OCI-LY1 (cell line): ENCODE measurements around the gene HAPLN2.

Experiments used
- H2AFZ ChIP-seq: fragments of 200-600 bp; sonication (generic), shearing (Covaris generic); 2 replicates; pipeline ENCODE4 v1.6.0; 2014; ENCODE audit warnings: antibody characterized with exemption, mild to moderate bottlenecking, low read length
- H3F3A ChIP-seq: fragments of 200-600 bp; sonication (generic), shearing (Covaris generic); 2 replicates; pipeline ENCODE4 v1.6.0; 2014; ENCODE audit warnings: mild to moderate bottlenecking, antibody characterized with exemption, low read length, moderate library complexity; ENCODE audit not compliant: insufficient read depth
- H3K27ac ChIP-seq: fragments of 200-600 bp; sonication (generic); 2 replicates; pipeline ENCODE4 v1.5.1; 2014; ENCODE audit warnings: low read length, mixed run types, mild to moderate bottlenecking, low read depth; ENCODE audit not compliant: poor library complexity, severe bottlenecking
- H3K27me3 ChIP-seq: fragments of 200-600 bp; sonication (generic); 2 replicates; pipeline ENCODE4 v1.6.0; 2014; ENCODE audit warnings: antibody characterized with exemption, mild to moderate bottlenecking, low read length, moderate library complexity; ENCODE audit not compliant: insufficient read depth
- H3K36me3 ChIP-seq: fragments of 200-600 bp; sonication (generic); 2 replicates; pipeline ENCODE4 v1.6.1; 2014; ENCODE audit warnings: mild to moderate bottlenecking, antibody characterized with exemption, low read length, moderate library complexity, mixed read lengths; ENCODE audit not compliant: insufficient read depth
- H3K4me1 ChIP-seq: fragments of 200-600 bp; sonication (generic); 2 replicates; pipeline ENCODE4 v1.5.1; 2014; ENCODE audit warnings: mild to moderate bottlenecking, low read length, moderate library complexity; ENCODE audit not compliant: insufficient read depth, severe bottlenecking
- H3K4me2 ChIP-seq: fragments of 200-600 bp; sonication (generic), shearing (Covaris generic); 2 replicates; pipeline ENCODE4 v1.6.1; 2014; ENCODE audit warnings: low read length
- H3K4me3 ChIP-seq: fragments of 200-600 bp; sonication (generic); 2 replicates; pipeline ENCODE4 v1.5.1; 2014; ENCODE audit warnings: low read length, low read depth, mild to moderate bottlenecking, mixed read lengths; ENCODE audit not compliant: poor library complexity, severe bottlenecking
- H3K79me2 ChIP-seq: fragments of 200-600 bp; shearing (Covaris generic); 2 replicates; pipeline ENCODE4 v1.6.1; 2016; ENCODE audit warnings: mixed run types, low read length, mixed read lengths; ENCODE audit not compliant: insufficient read depth
- H3K9ac ChIP-seq: fragments of 200-600 bp; sonication (generic), shearing (Covaris generic); 2 replicates; pipeline ENCODE4 v1.6.1; 2014; ENCODE audit warnings: mild to moderate bottlenecking, low read length, mixed read lengths
- H3K9me2 ChIP-seq: fragments of 200-600 bp; sonication (generic), shearing (Covaris generic); 2 replicates; pipeline ENCODE4 v1.6.1; 2014; ENCODE audit warnings: low read depth, mild to moderate bottlenecking, low read length, mixed read lengths
- H3K9me3 ChIP-seq: fragments of 200-600 bp; shearing (Covaris generic); 2 replicates; pipeline ENCODE4 v1.6.1; 2014; ENCODE audit warnings: low read length, mixed read lengths
- H4K20me1 ChIP-seq: fragments of 200-600 bp; sonication (generic), shearing (Covaris generic); 2 replicates; pipeline ENCODE4 v1.6.0; 2016; ENCODE audit warnings: mild to moderate bottlenecking, low read length; ENCODE audit not compliant: insufficient read depth
- EZH2 ChIP-seq: fragments of 200-600 bp; sonication (generic), shearing (Covaris generic); IDR thresholded peaks from 2 replicates; pipeline ENCODE4 v1.8.0; 2017; ENCODE audit warnings: borderline replicate concordance, mixed run types, mild to moderate bottlenecking, antibody characterized with exemption, low read length, moderate library complexity, mixed read lengths
- TF ChIP-seq, protein P1 (sequence below): fragments of 200-600 bp; sonication (generic), shearing (Covaris generic); IDR thresholded peaks from 2 replicates; pipeline ENCODE4 v1.5.1; 2017; ENCODE audit warnings: mild to moderate bottlenecking, antibody characterized with exemption, low read length, moderate library complexity, mixed read lengths

HAPLN2 gene

DNA sequence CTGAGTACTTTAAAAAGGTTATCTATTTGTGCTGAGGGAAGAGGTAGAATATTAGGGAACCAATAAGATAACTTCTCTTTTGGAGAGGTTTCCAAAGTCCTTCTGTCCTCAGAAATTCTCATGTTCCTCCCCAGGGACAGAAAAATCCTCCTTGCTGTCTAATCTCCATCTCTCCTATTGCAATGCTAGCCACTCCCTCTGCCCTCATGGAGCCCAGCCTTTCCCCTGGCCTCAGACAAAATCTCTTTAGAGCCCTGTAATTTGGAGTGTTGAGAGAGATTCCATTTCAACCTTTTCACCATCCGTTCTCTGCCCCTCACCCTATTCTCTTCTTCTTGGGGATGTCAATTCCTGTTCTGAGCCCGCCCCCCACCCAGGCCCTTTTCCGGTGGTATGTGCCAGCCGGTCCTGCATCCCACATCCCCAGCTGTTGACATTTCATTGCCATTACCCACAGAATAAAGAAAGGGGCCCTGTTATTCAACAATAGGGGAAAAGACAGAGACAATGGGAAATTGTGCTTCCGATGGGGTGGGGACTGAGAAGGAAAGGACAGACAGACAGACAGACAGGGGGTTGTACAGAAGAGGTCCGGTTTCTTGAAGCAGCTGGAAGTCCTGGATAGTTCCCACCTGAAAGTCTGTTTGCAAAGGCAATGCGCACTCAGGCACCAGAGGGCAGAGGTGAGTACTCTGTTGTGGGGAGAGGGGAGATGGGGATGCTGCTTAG lies at the start of gene HAPLN2:
HAPLN2 (plus strand) TSS at position 563 of the 729 bp plus-strand sequence. CDS start 4,076 bp downstream, outside the sequence.
- Histone ChIP-seq H3K36me3 (no peaks in the 10 kb centered on the region), H2AFZ (no peak within 1 kb of the TSS), H3K4me1 (no peaks in the 10 kb centered on the region), H3K27me3 (no peaks in the 10 kb centered on the region; the same call in none of the 2 replicates), H3K27ac (no peak within 1 kb of the TSS), H3F3A (no peaks in the 10 kb centered on the region), H4K20me1 (no peaks in the 10 kb centered on the region), H3K4me3 (no peak within 1 kb of the TSS), H3K79me2 (no peaks in the 10 kb centered on the region), H3K9me3 (no peaks in the 10 kb centered on the region), H3K9ac (no peak within 1 kb of the TSS), H3K9me2 (no peaks in the 10 kb centered on the region), H3K4me2 (no peak within 1 kb of the TSS)
- no peak for TF ChIP-seq EZH2
- TF ChIP-seq, protein P1, sequence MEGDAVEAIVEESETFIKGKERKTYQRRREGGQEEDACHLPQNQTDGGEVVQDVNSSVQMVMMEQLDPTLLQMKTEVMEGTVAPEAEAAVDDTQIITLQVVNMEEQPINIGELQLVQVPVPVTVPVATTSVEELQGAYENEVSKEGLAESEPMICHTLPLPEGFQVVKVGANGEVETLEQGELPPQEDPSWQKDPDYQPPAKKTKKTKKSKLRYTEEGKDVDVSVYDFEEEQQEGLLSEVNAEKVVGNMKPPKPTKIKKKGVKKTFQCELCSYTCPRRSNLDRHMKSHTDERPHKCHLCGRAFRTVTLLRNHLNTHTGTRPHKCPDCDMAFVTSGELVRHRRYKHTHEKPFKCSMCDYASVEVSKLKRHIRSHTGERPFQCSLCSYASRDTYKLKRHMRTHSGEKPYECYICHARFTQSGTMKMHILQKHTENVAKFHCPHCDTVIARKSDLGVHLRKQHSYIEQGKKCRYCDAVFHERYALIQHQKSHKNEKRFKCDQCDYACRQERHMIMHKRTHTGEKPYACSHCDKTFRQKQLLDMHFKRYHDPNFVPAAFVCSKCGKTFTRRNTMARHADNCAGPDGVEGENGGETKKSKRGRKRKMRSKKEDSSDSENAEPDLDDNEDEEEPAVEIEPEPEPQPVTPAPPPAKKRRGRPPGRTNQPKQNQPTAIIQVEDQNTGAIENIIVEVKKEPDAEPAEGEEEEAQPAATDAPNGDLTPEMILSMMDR, result peak; percentile 55; the same call in 1 of the 2 replicates

DNA sequence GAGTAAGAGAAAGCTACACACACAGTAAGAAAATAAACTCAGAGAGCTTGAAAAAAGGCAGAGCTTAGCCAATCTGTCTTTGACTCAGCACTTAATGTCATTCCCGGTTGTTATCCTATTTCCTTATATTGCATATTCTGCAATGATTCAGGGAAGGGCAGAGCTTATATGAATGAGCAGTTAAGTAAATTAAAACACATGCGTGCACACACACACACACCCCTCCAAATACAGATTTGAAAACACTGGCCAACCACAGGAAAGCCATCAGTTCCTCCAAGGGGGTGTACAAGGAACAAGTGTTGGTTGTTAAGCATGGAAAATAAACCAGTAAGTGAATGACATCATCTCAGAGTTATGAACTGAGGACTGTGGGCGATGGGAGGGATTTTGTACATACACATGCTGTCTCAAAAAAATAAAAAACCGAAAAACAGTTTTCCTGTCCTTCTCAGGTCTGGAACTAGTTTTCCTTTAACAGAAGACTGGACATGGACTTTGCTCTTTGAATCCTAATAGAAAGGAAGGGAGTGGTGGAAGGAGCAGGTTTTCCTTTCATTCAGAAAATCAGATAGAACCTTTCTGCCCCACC lies 47.9 kb upstream of the HAPLN2 start:
- no peaks in the 10 kb centered on the region for H3F3A ChIP-seq
- H3K9me2 ChIP-seq, result no peaks in the 10 kb centered on the region
- TF ChIP-seq EZH2, result no peak
- TF ChIP-seq, protein P1, result no peak
- no peaks in the 10 kb centered on the region for H4K20me1 ChIP-seq
- H3K27ac ChIP-seq, result no peak overlapping the region
- H3K36me3 ChIP-seq, result no peaks in the 10 kb centered on the region
- peaks cover 12% of the 10 kb centered on the region; the same call in 1 of the 2 replicates for H3K27me3 ChIP-seq
- peak overlapping the region; percentile 76 for H3K4me2 ChIP-seq
- no peak overlapping the region for H2AFZ ChIP-seq
- H3K4me3 ChIP-seq, result peak overlapping the region; percentile 66
- no peak overlapping the region for H3K9ac ChIP-seq
- H3K9me3 ChIP-seq, result no peaks in the 10 kb centered on the region
- peaks cover 11% of the 10 kb centered on the region for H3K4me1 ChIP-seq
- no peaks in the 10 kb centered on the region for H3K79me2 ChIP-seq

DNA sequence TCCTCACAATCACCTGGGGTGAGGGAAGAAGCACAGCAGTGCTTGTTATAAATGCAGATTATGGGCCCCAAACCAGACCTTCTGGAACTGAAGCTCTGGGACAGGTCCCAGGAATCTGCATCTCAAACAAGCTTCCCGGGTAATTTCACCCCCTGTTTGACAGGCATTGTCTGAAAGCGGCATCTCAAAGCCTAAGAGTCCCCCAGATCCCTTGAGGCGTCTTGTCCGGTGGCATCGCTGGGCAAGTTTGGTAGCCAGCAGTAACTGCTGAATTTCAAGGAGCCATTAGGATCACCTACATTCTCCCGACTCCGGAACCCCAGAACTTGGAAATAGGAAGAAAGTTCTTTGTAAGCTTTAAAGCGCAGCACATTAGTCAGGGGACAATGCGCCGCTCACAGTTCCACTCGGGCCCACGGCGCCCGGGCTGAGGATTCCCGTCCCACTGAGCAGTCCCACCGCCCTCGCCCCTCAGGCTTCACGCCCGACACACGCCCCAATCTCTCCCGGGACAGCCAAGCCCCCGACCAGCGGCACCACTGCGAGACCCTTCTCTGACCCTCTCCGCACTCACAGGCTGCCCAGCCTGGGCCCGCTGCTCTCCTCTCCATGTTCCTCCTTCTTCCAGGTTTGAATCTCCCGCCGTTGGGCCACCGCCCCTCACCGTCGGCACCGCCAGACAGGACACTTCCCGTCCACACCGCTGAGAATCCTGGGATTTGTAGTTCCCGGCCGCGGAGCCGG lies 47.1 kb upstream of the HAPLN2 start, which contains the start of gene IQGAP3:
IQGAP3 (minus strand) TSS at position 647 of the 744 bp plus-strand sequence; CDS start at position 611, 36 bp downstream.
- no peaks in the 10 kb centered on the region for H3K79me2 ChIP-seq
- H3F3A ChIP-seq, result no peaks in the 10 kb centered on the region
- H3K4me3 ChIP-seq, result peak within 1 kb of the TSS; percentile 66
- H3K27ac ChIP-seq, result no peak within 1 kb of the TSS
- no peaks in the 10 kb centered on the region for H4K20me1 ChIP-seq
- no peak within 1 kb of the TSS for H2AFZ ChIP-seq
- no peaks in the 10 kb centered on the region for H3K9me3 ChIP-seq
- peak within 1 kb of the TSS; percentile 76 for H3K4me2 ChIP-seq
- H3K4me1 ChIP-seq, result peaks cover 11% of the 10 kb centered on the region
- H3K9ac ChIP-seq, result peak within 1 kb of the TSS; percentile 60
- no peaks in the 10 kb centered on the region for H3K9me2 ChIP-seq
- TF ChIP-seq, protein P1, result no peak
- TF ChIP-seq EZH2, result no peak
- H3K36me3 ChIP-seq, result no peaks in the 10 kb centered on the region
- H3K27me3 ChIP-seq, result peaks cover 9% of the 10 kb centered on the region; the same call in 1 of the 2 replicates
